ENCODE results near the gene IL12A. TPM values are rescaled to one million over a fixed set of nuclear protein-coding genes. Genes with fewer than 3 reads are reported as not detected.

IL12A gene
- total RNA-seq, 1 donor from 2014 or later = 2.9 TPM

DNA sequence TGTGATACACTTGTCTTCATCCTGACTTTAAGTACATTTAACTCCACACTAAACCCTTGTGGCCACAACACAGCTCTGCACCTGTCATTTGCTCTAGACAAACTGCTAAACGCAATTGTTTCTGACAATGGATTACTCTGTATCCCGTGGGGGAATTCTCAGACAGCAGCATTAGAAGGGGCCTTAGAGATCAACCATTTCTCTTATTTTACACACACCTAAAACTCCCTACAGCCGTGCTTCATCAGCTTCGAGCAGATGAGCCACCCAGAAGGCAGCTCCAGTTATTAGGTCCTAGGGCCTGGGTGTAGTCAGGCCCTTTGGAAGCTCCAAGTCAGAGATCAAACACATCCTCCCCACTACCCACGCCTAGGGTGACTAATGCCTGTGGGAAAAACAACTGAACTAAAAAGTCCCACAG is 1.3 kb upstream of the IL12A start:
- Mint-ChIP-seq H3K4me3 (ENCODE audit: unreplicated experiment) (peak overlapping the region; percentile 84), H3K27ac (ENCODE audit: unreplicated experiment) (peak overlapping the region; percentile 10), H3K27me3 (ENCODE audit: low read depth, unreplicated experiment) (no peaks in the 10 kb centered on the region), H3K36me3 (ENCODE audit: low read depth, unreplicated experiment) (peaks cover 15% of the 10 kb centered on the region), H3K9me3 (ENCODE audit: unreplicated experiment) (peaks cover 6% of the 10 kb centered on the region), H3K4me1 (ENCODE audit: low read depth, unreplicated experiment) (peaks cover 12% of the 10 kb centered on the region)
- Histone ChIP-seq H3K9me3 (ENCODE audit: insufficient read depth, low read depth, low read length) (no peaks in the 10 kb centered on the region), H3K27ac (ENCODE audit: low read depth, low read length) (no peak overlapping the region), H2AFZ (ENCODE audit: low read depth, low read length) (no peak overlapping the region), H3K4me3 (ENCODE audit: insufficient read depth, low read depth, low read length) (no peak overlapping the region), H3K27me3 (ENCODE audit: insufficient read depth, low read length) (no peaks in the 10 kb centered on the region), H3K9ac (ENCODE audit: low read length) (no peak overlapping the region), H3K4me2 (ENCODE audit: low read length) (peak overlapping the region; percentile 11), H3K36me3 (ENCODE audit: insufficient read depth, low read length) (no peaks in the 10 kb centered on the region), H4K20me1 (ENCODE audit: insufficient read depth, low read length) (no peaks in the 10 kb centered on the region), H3K79me2 (ENCODE audit: insufficient read depth, low read length) (no peaks in the 10 kb centered on the region), H3K4me1 (ENCODE audit: insufficient read depth, low read length) (peaks cover 7% of the 10 kb centered on the region)
- TF ChIP-seq EZH2 (IDR thresholded peaks at IDR 0.05; ENCODE audit: insufficient read depth, low read length) = no peak
- TF ChIP-seq, protein P1, sequence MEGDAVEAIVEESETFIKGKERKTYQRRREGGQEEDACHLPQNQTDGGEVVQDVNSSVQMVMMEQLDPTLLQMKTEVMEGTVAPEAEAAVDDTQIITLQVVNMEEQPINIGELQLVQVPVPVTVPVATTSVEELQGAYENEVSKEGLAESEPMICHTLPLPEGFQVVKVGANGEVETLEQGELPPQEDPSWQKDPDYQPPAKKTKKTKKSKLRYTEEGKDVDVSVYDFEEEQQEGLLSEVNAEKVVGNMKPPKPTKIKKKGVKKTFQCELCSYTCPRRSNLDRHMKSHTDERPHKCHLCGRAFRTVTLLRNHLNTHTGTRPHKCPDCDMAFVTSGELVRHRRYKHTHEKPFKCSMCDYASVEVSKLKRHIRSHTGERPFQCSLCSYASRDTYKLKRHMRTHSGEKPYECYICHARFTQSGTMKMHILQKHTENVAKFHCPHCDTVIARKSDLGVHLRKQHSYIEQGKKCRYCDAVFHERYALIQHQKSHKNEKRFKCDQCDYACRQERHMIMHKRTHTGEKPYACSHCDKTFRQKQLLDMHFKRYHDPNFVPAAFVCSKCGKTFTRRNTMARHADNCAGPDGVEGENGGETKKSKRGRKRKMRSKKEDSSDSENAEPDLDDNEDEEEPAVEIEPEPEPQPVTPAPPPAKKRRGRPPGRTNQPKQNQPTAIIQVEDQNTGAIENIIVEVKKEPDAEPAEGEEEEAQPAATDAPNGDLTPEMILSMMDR (IDR thresholded peaks at IDR 0.05; ENCODE audit: insufficient read depth, low read depth, low read length) = no peak
- peak; percentile 52 for DNase-seq (ENCODE audit: low read depth)
- no peak for FAIRE-seq

DNA sequence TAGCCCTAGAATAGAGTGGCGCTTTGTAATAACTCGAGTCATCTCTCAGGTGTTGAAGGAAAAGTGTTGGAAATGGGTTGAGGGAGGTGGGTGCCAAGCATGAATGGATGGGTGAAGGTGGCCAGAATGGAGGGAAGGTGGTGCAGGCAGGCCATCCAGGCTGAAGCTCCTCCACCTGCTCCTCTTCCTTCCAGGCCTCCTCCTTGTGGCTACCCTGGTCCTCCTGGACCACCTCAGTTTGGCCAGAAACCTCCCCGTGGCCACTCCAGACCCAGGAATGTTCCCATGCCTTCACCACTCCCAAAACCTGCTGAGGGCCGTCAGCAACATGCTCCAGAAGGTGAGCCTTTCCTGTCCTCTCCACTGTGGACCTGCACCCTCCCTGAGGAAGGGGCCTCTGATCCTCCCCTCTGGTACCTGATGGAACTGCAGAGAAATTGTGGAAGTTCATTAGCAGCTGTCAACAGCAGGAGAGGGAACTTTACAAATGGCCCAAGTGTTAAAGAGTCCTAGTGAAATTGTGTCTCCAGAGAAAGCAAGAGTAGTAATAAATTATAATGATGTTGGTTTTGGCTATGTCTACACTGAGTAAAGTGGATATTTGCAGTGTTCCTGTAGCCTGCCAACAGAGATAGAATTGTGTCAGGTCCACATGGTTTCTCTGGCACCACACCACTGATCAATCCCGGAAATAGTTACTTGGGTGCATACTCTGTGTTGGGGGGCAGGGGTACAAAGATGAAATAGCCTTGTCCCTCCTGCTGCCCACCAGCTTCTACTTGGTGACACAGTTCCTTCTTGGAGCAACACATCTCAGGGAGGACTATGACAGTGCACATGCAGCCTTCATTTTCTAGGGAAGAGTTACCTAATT is 1.6 kb downstream of the IL12A start:
- H3K27me3 ChIP-seq (ENCODE audit: insufficient read depth, low read length) = no peaks in the 10 kb centered on the region
- TF ChIP-seq, protein P1 (IDR thresholded peaks at IDR 0.05; ENCODE audit: insufficient read depth, low read depth, low read length) = peak; percentile 5
- no peak for TF ChIP-seq EZH2 (IDR thresholded peaks at IDR 0.05; ENCODE audit: insufficient read depth, low read length)
- no peaks in the 10 kb centered on the region for H3K79me2 ChIP-seq (ENCODE audit: insufficient read depth, low read length)
- H3K4me2 ChIP-seq (ENCODE audit: low read length) = peak overlapping the region; percentile 93
- Mint-ChIP-seq H3K9me3 (ENCODE audit: unreplicated experiment) (peaks cover 6% of the 10 kb centered on the region), H3K4me1 (ENCODE audit: low read depth, unreplicated experiment) (peaks cover 12% of the 10 kb centered on the region), H3K36me3 (ENCODE audit: low read depth, unreplicated experiment) (peaks cover 17% of the 10 kb centered on the region), H3K27ac (ENCODE audit: unreplicated experiment) (no peak overlapping the region), H3K27me3 (ENCODE audit: low read depth, unreplicated experiment) (no peaks in the 10 kb centered on the region), H3K4me3 (ENCODE audit: unreplicated experiment) (peak overlapping the region; percentile 84)
- H3K4me3 ChIP-seq (ENCODE audit: insufficient read depth, low read depth, low read length) = no peak overlapping the region
- H3K9ac ChIP-seq (ENCODE audit: low read length) = no peak overlapping the region
- no peak overlapping the region for H3K27ac ChIP-seq (ENCODE audit: low read depth, low read length)
- FAIRE-seq (no peak), DNase-seq (ENCODE audit: low read depth) (no peak)
- no peaks in the 10 kb centered on the region for H4K20me1 ChIP-seq (ENCODE audit: insufficient read depth, low read length)
- peaks cover 7% of the 10 kb centered on the region for H3K4me1 ChIP-seq (ENCODE audit: insufficient read depth, low read length)
- no peak overlapping the region for H2AFZ ChIP-seq (ENCODE audit: low read depth, low read length)
- no peaks in the 10 kb centered on the region for H3K9me3 ChIP-seq (ENCODE audit: insufficient read depth, low read depth, low read length)
- H3K36me3 ChIP-seq (ENCODE audit: insufficient read depth, low read length) = no peaks in the 10 kb centered on the region

DNA sequence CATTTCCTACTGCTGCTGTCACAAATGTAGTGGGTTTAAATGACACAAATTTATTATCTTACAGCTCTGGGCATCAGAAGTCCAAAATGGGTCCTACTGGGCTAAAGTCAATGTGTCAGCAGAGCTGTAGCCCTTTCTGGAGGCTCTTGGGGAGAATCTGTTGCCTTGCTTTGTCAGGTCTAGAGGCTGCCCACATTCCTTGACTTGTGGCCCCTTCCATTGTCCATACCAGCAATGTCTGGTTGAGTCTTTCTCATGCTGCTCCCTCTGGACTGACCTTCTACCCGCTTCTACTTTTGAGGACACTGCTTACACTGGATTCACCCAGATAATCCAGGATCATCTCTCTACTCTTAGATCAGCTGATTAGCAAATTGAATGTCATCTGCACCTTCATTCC is 3.0 kb downstream of the IL12A start:
- no peak overlapping the region for H3K4me2 ChIP-seq (ENCODE audit: low read length)
- H3K9me3 Mint-ChIP-seq (ENCODE audit: unreplicated experiment) = peaks cover 6% of the 10 kb centered on the region
- no peak overlapping the region for H3K27ac Mint-ChIP-seq (ENCODE audit: unreplicated experiment)
- H3K9me3 ChIP-seq (ENCODE audit: insufficient read depth, low read depth, low read length) = no peaks in the 10 kb centered on the region
- H3K4me1 Mint-ChIP-seq (ENCODE audit: low read depth, unreplicated experiment) = peaks cover 12% of the 10 kb centered on the region
- H3K36me3 Mint-ChIP-seq (ENCODE audit: low read depth, unreplicated experiment) = peaks cover 17% of the 10 kb centered on the region
- no peak overlapping the region for H3K27ac ChIP-seq (ENCODE audit: low read depth, low read length)
- no peak overlapping the region for H3K4me3 Mint-ChIP-seq (ENCODE audit: unreplicated experiment)
- H3K79me2 ChIP-seq (ENCODE audit: insufficient read depth, low read length) = no peaks in the 10 kb centered on the region
- TF ChIP-seq, protein P1 (IDR thresholded peaks at IDR 0.05; ENCODE audit: insufficient read depth, low read depth, low read length) = no peak
- no peaks in the 10 kb centered on the region for H4K20me1 ChIP-seq (ENCODE audit: insufficient read depth, low read length)
- peaks cover 11% of the 10 kb centered on the region for H3K4me1 ChIP-seq (ENCODE audit: insufficient read depth, low read length)
- H3K27me3 ChIP-seq (ENCODE audit: insufficient read depth, low read length) = no peaks in the 10 kb centered on the region
- no peak overlapping the region for H3K4me3 ChIP-seq (ENCODE audit: insufficient read depth, low read depth, low read length)
- FAIRE-seq (no peak), DNase-seq (ENCODE audit: low read depth) (no peak)
- H3K36me3 ChIP-seq (ENCODE audit: insufficient read depth, low read length) = no peaks in the 10 kb centered on the region
- H2AFZ ChIP-seq (ENCODE audit: low read depth, low read length) = no peak overlapping the region
- H3K9ac ChIP-seq (ENCODE audit: low read length) = no peak overlapping the region
- no peaks in the 10 kb centered on the region for H3K27me3 Mint-ChIP-seq (ENCODE audit: low read depth, unreplicated experiment)
